Measurements from ENCODE around the gene HES7. TPM values are rescaled to one million over a fixed set of nuclear protein-coding genes. Genes with fewer than 3 reads are reported as not detected.

The HES7 gene
- polyA plus RNA-seq, 1 of the 3 experiments (the other 2 are of a cell fraction): 1.2 TPM

DNA sequence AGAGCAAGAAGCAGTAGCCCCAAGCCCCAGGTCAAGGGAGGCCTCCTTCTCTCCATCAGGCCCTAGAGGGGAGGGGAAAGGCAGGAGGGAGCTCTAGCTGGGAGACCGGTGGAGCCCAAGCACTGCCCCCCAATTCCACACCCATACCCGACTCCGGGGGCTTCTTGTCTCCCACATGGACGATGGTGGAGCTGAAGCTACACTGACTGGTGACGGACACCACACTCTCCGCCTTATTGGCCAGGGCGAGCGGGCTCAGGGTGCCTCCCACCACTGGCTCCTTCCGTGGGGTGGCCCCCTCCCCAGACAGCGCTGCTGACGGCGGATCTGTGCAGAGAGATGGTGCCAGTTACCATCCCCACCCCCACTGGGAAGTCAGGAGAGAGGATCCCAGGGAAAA is 21.9 kb upstream of the HES7 start:
- CTCF ChIA-PET: interaction anchor here (0.6 kb wide), 1 partner anchor 19 kb away, joined by 3 read pairs; no protein-coding TSS in a partner anchor
- no peak overlapping the region for H3K9ac ChIP-seq
- POLR2A ChIA-PET: interaction anchor here (2.3 kb wide), 1 partner anchor 27 kb away, joined by 6 read pairs; no protein-coding TSS in a partner anchor
- peaks cover 24 to 73% of the 10 kb centered on the region in 2 experiments for H3K36me3 ChIP-seq (replicated peaks in 1 of 2; ENCODE audit: control insufficient read depth in 1 of 2, insufficient read depth in 2 of 2, low read length in 1 of 2)
- peaks cover 9% of the 10 kb centered on the region; the same call in 1 of the 2 replicates for H3K79me2 ChIP-seq (ENCODE audit: insufficient read depth)
- H3K9me2 ChIP-seq: no peaks in the 10 kb centered on the region
- H2AFZ ChIP-seq (ENCODE audit: low read depth): no peak overlapping the region
- peaks cover 5 to 6% of the 10 kb centered on the region in 2 experiments; a peak in 2 of 4 replicates for H3K4me1 ChIP-seq (ENCODE audit: control insufficient read depth in 1 of 2, insufficient read depth in 2 of 2, low read depth in 1 of 2, low read length in 1 of 2)
- DNase-seq: no peak
- H3K27ac ChIP-seq (ENCODE audit: low read depth in 2 of 2, low read length in 1 of 2): no peak overlapping the region
- H3K27me3 ChIP-seq (ENCODE audit: insufficient read depth): no peaks in the 10 kb centered on the region
- 89% methylated on average over 9 of the region's 12 CpGs for WGBS (ENCODE audit: low lambda C conversion rate)
- peaks cover 9% of the 10 kb centered on the region; the same call in 1 of the 2 replicates for H4K20me1 ChIP-seq (ENCODE audit: insufficient read depth)
- TF ChIP-seq, protein P1, sequence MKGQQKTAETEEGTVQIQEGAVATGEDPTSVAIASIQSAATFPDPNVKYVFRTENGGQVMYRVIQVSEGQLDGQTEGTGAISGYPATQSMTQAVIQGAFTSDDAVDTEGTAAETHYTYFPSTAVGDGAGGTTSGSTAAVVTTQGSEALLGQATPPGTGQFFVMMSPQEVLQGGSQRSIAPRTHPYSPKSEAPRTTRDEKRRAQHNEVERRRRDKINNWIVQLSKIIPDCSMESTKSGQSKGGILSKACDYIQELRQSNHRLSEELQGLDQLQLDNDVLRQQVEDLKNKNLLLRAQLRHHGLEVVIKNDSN (IDR thresholded peaks at IDR 0.05; ENCODE audit: borderline replicate concordance, low read depth): no peak
- TF ChIP-seq NFIC (IDR thresholded peaks at IDR 0.05; ENCODE audit: borderline replicate concordance) (no peak), GABPA (IDR thresholded peaks at IDR 0.05; ENCODE audit: low read depth) (no peak), MXI1 (IDR thresholded peaks at IDR 0.05; ENCODE audit: low read depth, low read length) (no peak), GATA2 (CRISPR knock-in tag; IDR thresholded peaks at IDR 0.05) (no peak), EZH2phosphoT487 (IDR thresholded peaks at IDR 0.05; ENCODE audit: borderline replicate concordance, low read depth) (no peak), RAD21 (IDR thresholded peaks at IDR 0.05; ENCODE audit: low read length) (no peak), NRF1 (IDR thresholded peaks at IDR 0.05; ENCODE audit: low read depth, low read length) (no peak), SMC3 (IDR thresholded peaks at IDR 0.05; ENCODE audit: low read depth, low read length) (no peak), FOXJ3 (CRISPR knock-in tag; IDR thresholded peaks at IDR 0.05) (no peak), FOXM1 (IDR thresholded peaks at IDR 0.05; ENCODE audit: low read depth) (no peak)
- TF ChIP-seq, protein P2, sequence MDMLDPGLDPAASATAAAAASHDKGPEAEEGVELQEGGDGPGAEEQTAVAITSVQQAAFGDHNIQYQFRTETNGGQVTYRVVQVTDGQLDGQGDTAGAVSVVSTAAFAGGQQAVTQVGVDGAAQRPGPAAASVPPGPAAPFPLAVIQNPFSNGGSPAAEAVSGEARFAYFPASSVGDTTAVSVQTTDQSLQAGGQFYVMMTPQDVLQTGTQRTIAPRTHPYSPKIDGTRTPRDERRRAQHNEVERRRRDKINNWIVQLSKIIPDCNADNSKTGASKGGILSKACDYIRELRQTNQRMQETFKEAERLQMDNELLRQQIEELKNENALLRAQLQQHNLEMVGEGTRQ (IDR thresholded peaks at IDR 0.05; ENCODE audit: borderline replicate concordance, low read depth, low read length): no peak
- TF ChIP-seq, protein P3, sequence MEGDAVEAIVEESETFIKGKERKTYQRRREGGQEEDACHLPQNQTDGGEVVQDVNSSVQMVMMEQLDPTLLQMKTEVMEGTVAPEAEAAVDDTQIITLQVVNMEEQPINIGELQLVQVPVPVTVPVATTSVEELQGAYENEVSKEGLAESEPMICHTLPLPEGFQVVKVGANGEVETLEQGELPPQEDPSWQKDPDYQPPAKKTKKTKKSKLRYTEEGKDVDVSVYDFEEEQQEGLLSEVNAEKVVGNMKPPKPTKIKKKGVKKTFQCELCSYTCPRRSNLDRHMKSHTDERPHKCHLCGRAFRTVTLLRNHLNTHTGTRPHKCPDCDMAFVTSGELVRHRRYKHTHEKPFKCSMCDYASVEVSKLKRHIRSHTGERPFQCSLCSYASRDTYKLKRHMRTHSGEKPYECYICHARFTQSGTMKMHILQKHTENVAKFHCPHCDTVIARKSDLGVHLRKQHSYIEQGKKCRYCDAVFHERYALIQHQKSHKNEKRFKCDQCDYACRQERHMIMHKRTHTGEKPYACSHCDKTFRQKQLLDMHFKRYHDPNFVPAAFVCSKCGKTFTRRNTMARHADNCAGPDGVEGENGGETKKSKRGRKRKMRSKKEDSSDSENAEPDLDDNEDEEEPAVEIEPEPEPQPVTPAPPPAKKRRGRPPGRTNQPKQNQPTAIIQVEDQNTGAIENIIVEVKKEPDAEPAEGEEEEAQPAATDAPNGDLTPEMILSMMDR (IDR thresholded peaks at IDR 0.05): no peak
- no peak overlapping the region for H3K4me3 ChIP-seq (ENCODE audit: low read depth in 2 of 2, low read length in 1 of 2)
- H3K4me2 ChIP-seq: no peak overlapping the region
- no peaks in the 10 kb centered on the region for H3K9me3 ChIP-seq
- H3F3A ChIP-seq (replicated peaks; ENCODE audit: insufficient read depth): no peaks in the 10 kb centered on the region

Measured in SK-N-SH (cell line).